GM18505 (cell line): ENCODE data around the gene LRRC4B.

Experiments used
- ATAC-seq: cut with Tn5 transposase; IDR thresholded peaks from one replicate; pipeline ENCODE4 v1.9.1; 2021; ENCODE audit not compliant: unreplicated experiment
- POLR2A ChIP-seq: IDR thresholded peaks from 4 replicates; pipeline ENCODE4 v1.6.1; 2011; ENCODE audit warnings: borderline replicate concordance; ENCODE audit not compliant: insufficient read depth, insufficient read length; ENCODE audit errors: extremely low read depth

LRRC4B gene

GRCh38 chr19:50554212-50554611 lies 14.0 kb downstream of the LRRC4B start:
- no peak for ATAC-seq
- no peak for TF ChIP-seq POLR2A

- TF ChIP-seq POLR2A = no peak
- no peak for ATAC-seq
These were observed 15.0 kb downstream of the LRRC4B start for GRCh38 chr19:50553134-50553703.

- no peak for TF ChIP-seq POLR2A
- no peak for ATAC-seq
These were observed 15.7 kb downstream of the LRRC4B start for GRCh38 chr19:50552540-50552939.

GRCh38 chr19:50551715-50552187 lies 16.5 kb downstream of the LRRC4B start:
- no peak for ATAC-seq
- TF ChIP-seq POLR2A = no peak

- ATAC-seq = no peak
- TF ChIP-seq POLR2A = no peak
These were observed 17.1 kb downstream of the LRRC4B start for GRCh38 chr19:50551034-50551714.

GRCh38 chr19:50550594-50550966 lies 17.7 kb downstream of the LRRC4B start:
- no peak for ATAC-seq
- TF ChIP-seq POLR2A = no peak

- TF ChIP-seq POLR2A = no peak
- ATAC-seq = no peak
These were observed 18.2 kb downstream of the LRRC4B start for GRCh38 chr19:50549927-50550593.

GRCh38 chr19:50549059-50549926 lies 18.9 kb downstream of the LRRC4B start:
- ATAC-seq = no peak
- no peak for TF ChIP-seq POLR2A

GRCh38 chr19:50548191-50549058 lies 19.8 kb downstream of the LRRC4B start:
- TF ChIP-seq POLR2A = no peak
- no peak for ATAC-seq

- no peak for TF ChIP-seq POLR2A
- no peak for ATAC-seq
These were observed 20.6 kb downstream of the LRRC4B start for GRCh38 chr19:50547385-50548190.

GRCh38 chr19:50546527-50547221 lies 21.6 kb downstream of the LRRC4B start:
- no peak for TF ChIP-seq POLR2A
- ATAC-seq = no peak
